Measurements from ENCODE around the gene MSI2.

Gene MSI2

GRCh38 chr17:57463103-57463885 is 207.0 kb downstream of the MSI2 start:
- Histone ChIP-seq H3K27ac (ENCODE audit: low read depth, low read length) (no peak overlapping the region), H4K8ac (ENCODE audit: low read depth, low read length) (no peak overlapping the region), H2BK15ac (replicated peaks; ENCODE audit: low read depth) (no peak overlapping the region), H2BK5ac (ENCODE audit: low read length) (no peak overlapping the region), H3K56ac (ENCODE audit: low read length) (no peak overlapping the region), H4K5ac (ENCODE audit: low read length) (no peak overlapping the region), H2AK5ac (ENCODE audit: low read length) (no peak overlapping the region), H3K4me2 (ENCODE audit: low read length) (no peak overlapping the region), H3K79me1 (ENCODE audit: low read length) (peaks cover 5% of the 10 kb centered on the region), H3K23ac (ENCODE audit: low read length) (no peak overlapping the region), H3K4ac (ENCODE audit: low read depth, low read length) (no peak overlapping the region), H3K18ac (ENCODE audit: low read length) (no peak overlapping the region), H3K9ac (ENCODE audit: low read length) (no peak overlapping the region), H3K27me3 (ENCODE audit: insufficient read depth, low read length, poor library complexity) (no peaks in the 10 kb centered on the region), H3K4me3 (ENCODE audit: low read length) (no peak overlapping the region), H3K4me1 (ENCODE audit: control insufficient read depth, low read depth, low read length) (peaks cover 7% of the 10 kb centered on the region), H2BK120ac (ENCODE audit: low read depth, low read length) (no peak overlapping the region), H3K36me3 (ENCODE audit: control insufficient read depth, insufficient read depth, low read length) (no peaks in the 10 kb centered on the region), H3K79me2 (ENCODE audit: control insufficient read depth, insufficient read depth, low read length) (no peaks in the 10 kb centered on the region)
- DNase-seq = no peak
- WGBS (ENCODE audit: extremely low coverage, insufficient coverage, low lambda C conversion rate) = no CpG with 5 or more reads among the region's 9 CpGs

- H3K4me1 ChIP-seq (ENCODE audit: control insufficient read depth, low read depth, low read length) = peaks cover 7% of the 10 kb centered on the region
- no peak overlapping the region for H2BK5ac ChIP-seq (ENCODE audit: low read length)
- no peak overlapping the region for H3K9ac ChIP-seq (ENCODE audit: low read length)
- H2AK5ac ChIP-seq (ENCODE audit: low read length) = no peak overlapping the region
- whole genome bisulfite sequencing (ENCODE audit: extremely low coverage, insufficient coverage, low lambda C conversion rate) = no CpG with 5 or more reads among the region's 11 CpGs
- no peak overlapping the region for H3K27ac ChIP-seq (ENCODE audit: low read depth, low read length)
- peak overlapping the region; percentile 86 for H3K23ac ChIP-seq (ENCODE audit: low read length)
- no peaks in the 10 kb centered on the region for H3K27me3 ChIP-seq (ENCODE audit: insufficient read depth, low read length, poor library complexity)
- H2BK15ac ChIP-seq (replicated peaks; ENCODE audit: low read depth) = no peak overlapping the region
- H3K4me2 ChIP-seq (ENCODE audit: low read length) = no peak overlapping the region
- no peaks in the 10 kb centered on the region for H3K79me2 ChIP-seq (ENCODE audit: control insufficient read depth, insufficient read depth, low read length)
- peak overlapping the region; percentile 47 for H3K56ac ChIP-seq (ENCODE audit: low read length)
- H4K5ac ChIP-seq (ENCODE audit: low read length) = no peak overlapping the region
- H3K79me1 ChIP-seq (ENCODE audit: low read length) = peaks cover 5% of the 10 kb centered on the region
- no peak overlapping the region for H3K18ac ChIP-seq (ENCODE audit: low read length)
- H4K8ac ChIP-seq (ENCODE audit: low read depth, low read length) = no peak overlapping the region
- no peak for DNase-seq
- no peaks in the 10 kb centered on the region for H3K36me3 ChIP-seq (ENCODE audit: control insufficient read depth, insufficient read depth, low read length)
- H2BK120ac ChIP-seq (ENCODE audit: low read depth, low read length) = no peak overlapping the region
- H3K4me3 ChIP-seq (ENCODE audit: low read length) = no peak overlapping the region
- no peak overlapping the region for H3K4ac ChIP-seq (ENCODE audit: low read depth, low read length)
Observed at GRCh38 chr17:57464191-57464864, 208.0 kb downstream of the MSI2 start.

GRCh38 chr17:57465610-57466009 is 209.3 kb downstream of the MSI2 start:
- Histone ChIP-seq H3K4ac (ENCODE audit: low read depth, low read length) (no peak overlapping the region), H2BK5ac (ENCODE audit: low read length) (no peak overlapping the region), H3K18ac (ENCODE audit: low read length) (peak overlapping the region; percentile 51), H3K36me3 (ENCODE audit: control insufficient read depth, insufficient read depth, low read length) (no peaks in the 10 kb centered on the region), H3K79me2 (ENCODE audit: control insufficient read depth, insufficient read depth, low read length) (no peaks in the 10 kb centered on the region), H3K79me1 (ENCODE audit: low read length) (peaks cover 5% of the 10 kb centered on the region), H3K23ac (ENCODE audit: low read length) (no peak overlapping the region), H3K27me3 (ENCODE audit: insufficient read depth, low read length, poor library complexity) (no peaks in the 10 kb centered on the region), H3K56ac (ENCODE audit: low read length) (peak overlapping the region; percentile 39), H2BK120ac (ENCODE audit: low read depth, low read length) (no peak overlapping the region), H2AK5ac (ENCODE audit: low read length) (no peak overlapping the region), H3K27ac (ENCODE audit: low read depth, low read length) (peak overlapping the region; percentile 2), H3K9ac (ENCODE audit: low read length) (peak overlapping the region; percentile 13), H4K8ac (ENCODE audit: low read depth, low read length) (no peak overlapping the region), H3K4me3 (ENCODE audit: low read length) (no peak overlapping the region), H3K4me2 (ENCODE audit: low read length) (no peak overlapping the region), H2BK15ac (replicated peaks; ENCODE audit: low read depth) (no peak overlapping the region), H4K5ac (ENCODE audit: low read length) (no peak overlapping the region), H3K4me1 (ENCODE audit: control insufficient read depth, low read depth, low read length) (peaks cover 7% of the 10 kb centered on the region)
- DNase-seq = no peak
- WGBS (ENCODE audit: extremely low coverage, insufficient coverage, low lambda C conversion rate) = no CpG with 5 or more reads among the region's 5 CpGs

- H3K18ac ChIP-seq (ENCODE audit: low read length) = no peak overlapping the region
- H2BK15ac ChIP-seq (replicated peaks; ENCODE audit: low read depth) = no peak overlapping the region
- no peak overlapping the region for H2BK5ac ChIP-seq (ENCODE audit: low read length)
- no peak overlapping the region for H2BK120ac ChIP-seq (ENCODE audit: low read depth, low read length)
- H3K79me1 ChIP-seq (ENCODE audit: low read length) = peaks cover 4% of the 10 kb centered on the region
- no peak overlapping the region for H2AK5ac ChIP-seq (ENCODE audit: low read length)
- no peak overlapping the region for H3K4me2 ChIP-seq (ENCODE audit: low read length)
- H3K9ac ChIP-seq (ENCODE audit: low read length) = peak overlapping the region; percentile 13
- no peaks in the 10 kb centered on the region for H3K79me2 ChIP-seq (ENCODE audit: control insufficient read depth, insufficient read depth, low read length)
- no peak overlapping the region for H4K8ac ChIP-seq (ENCODE audit: low read depth, low read length)
- peak overlapping the region; percentile 2 for H3K27ac ChIP-seq (ENCODE audit: low read depth, low read length)
- H3K36me3 ChIP-seq (ENCODE audit: control insufficient read depth, insufficient read depth, low read length) = no peaks in the 10 kb centered on the region
- no CpG with 5 or more reads among the region's 10 CpGs for WGBS (ENCODE audit: extremely low coverage, insufficient coverage, low lambda C conversion rate)
- H3K4me1 ChIP-seq (ENCODE audit: control insufficient read depth, low read depth, low read length) = peaks cover 7% of the 10 kb centered on the region
- no peak overlapping the region for H4K5ac ChIP-seq (ENCODE audit: low read length)
- peak overlapping the region; percentile 39 for H3K56ac ChIP-seq (ENCODE audit: low read length)
- H3K27me3 ChIP-seq (ENCODE audit: insufficient read depth, low read length, poor library complexity) = no peaks in the 10 kb centered on the region
- no peak overlapping the region for H3K4ac ChIP-seq (ENCODE audit: low read depth, low read length)
- no peak overlapping the region for H3K23ac ChIP-seq (ENCODE audit: low read length)
- peak; percentile 75 for DNase-seq
- no peak overlapping the region for H3K4me3 ChIP-seq (ENCODE audit: low read length)
Observed at GRCh38 chr17:57466017-57466471, 209.7 kb downstream of the MSI2 start.

- H3K79me2 ChIP-seq (ENCODE audit: control insufficient read depth, insufficient read depth, low read length) = no peaks in the 10 kb centered on the region
- no peak overlapping the region for H4K8ac ChIP-seq (ENCODE audit: low read depth, low read length)
- H3K4ac ChIP-seq (ENCODE audit: low read depth, low read length) = no peak overlapping the region
- H2BK120ac ChIP-seq (ENCODE audit: low read depth, low read length) = no peak overlapping the region
- H3K79me1 ChIP-seq (ENCODE audit: low read length) = peaks cover 4% of the 10 kb centered on the region
- no peak for DNase-seq
- no CpG with 5 or more reads among the region's 1 CpG for WGBS (ENCODE audit: extremely low coverage, insufficient coverage, low lambda C conversion rate)
- no peak overlapping the region for H3K9ac ChIP-seq (ENCODE audit: low read length)
- H3K36me3 ChIP-seq (ENCODE audit: control insufficient read depth, insufficient read depth, low read length) = no peaks in the 10 kb centered on the region
- no peak overlapping the region for H3K27ac ChIP-seq (ENCODE audit: low read depth, low read length)
- H2BK5ac ChIP-seq (ENCODE audit: low read length) = no peak overlapping the region
- H3K27me3 ChIP-seq (ENCODE audit: insufficient read depth, low read length, poor library complexity) = no peaks in the 10 kb centered on the region
- H2AK5ac ChIP-seq (ENCODE audit: low read length) = no peak overlapping the region
- no peak overlapping the region for H3K56ac ChIP-seq (ENCODE audit: low read length)
- H3K18ac ChIP-seq (ENCODE audit: low read length) = no peak overlapping the region
- H2BK15ac ChIP-seq (replicated peaks; ENCODE audit: low read depth) = no peak overlapping the region
- H3K4me1 ChIP-seq (ENCODE audit: control insufficient read depth, low read depth, low read length) = peaks cover 7% of the 10 kb centered on the region
- no peak overlapping the region for H3K4me2 ChIP-seq (ENCODE audit: low read length)
- H4K5ac ChIP-seq (ENCODE audit: low read length) = no peak overlapping the region
- H3K4me3 ChIP-seq (ENCODE audit: low read length) = no peak overlapping the region
- H3K23ac ChIP-seq (ENCODE audit: low read length) = no peak overlapping the region
Observed at GRCh38 chr17:57466521-57466920, 210.2 kb downstream of the MSI2 start.
